A549 (cell line): Measurements from ENCODE around the gene OPA1. TPM values are rescaled to one million over a fixed set of nuclear protein-coding genes. Genes with fewer than 3 reads are reported as not detected.
"Not testable (repeated sequence)": the region's sequence is repeated elsewhere in the genome, so short reads cannot be mapped to it uniquely, and the experiment has no call there.

Experiments
- ATAC-seq, 2 experiments: fragments of 200-7000 bp in 1 of 2; fragments of >200 bp in 1 of 2; cut with Nextera tagmentation in 1 of 2; cut with Tn5 transposase in 1 of 2; 3 replicates each; pipeline versions ENCODE4 v1.8.0 to v1.9.1; 2018 to 2020; ENCODE audit warnings: mild to moderate bottlenecking in 1 of 2, moderate library complexity in 1 of 2
- CTCF ChIA-PET: fragments of 300-600 bp; sonication (Branson Sonifier 250); formaldehyde crosslinking; extraction: SDS; loops from one replicate; lab custom pipeline; 2021; ENCODE audit warnings: antibody characterized with exemption, inconsistent platforms; lab: Yijun Ruan, JAX
- POLR2A ChIA-PET: fragments of 350-600 bp; formaldehyde crosslinking; extraction: SDS; loops from one replicate; lab custom pipeline; 2021; ENCODE audit warnings: antibody characterized with exemption, inconsistent platforms; lab: Yijun Ruan, JAX
- DNase-seq, 2 experiments: peaks; one replicate each; pipeline versions ENCODE4 v3.0.0 to v3.0.0-alpha.2; 2011 to 2016; ENCODE audit warnings: low read depth in 1 of 2, low spot score in 1 of 2
- FAIRE-seq: peaks from 2 replicates; lab custom pipeline; 2011; peaks lifted over from hg19 to GRCh38; lab: Jason Lieb, UNC
- H3K27ac ChIP-seq, 2 experiments: fragments of >200 bp; sonication (Bioruptor Twin); formaldehyde crosslinking; 3 replicates each; pipeline ENCODE4 v1.5.1; 2016 to 2017
- H3K4me1 ChIP-seq: fragments of >200 bp; sonication (Bioruptor Twin); formaldehyde crosslinking; 3 replicates; pipeline ENCODE4 v1.6.1; 2016
- H3K4me2 ChIP-seq: fragments of >200 bp; sonication (Bioruptor Twin); formaldehyde crosslinking; 3 replicates; pipeline ENCODE4 v1.6.1; 2016
- H3K4me3 ChIP-seq: fragments of >200 bp; sonication (Bioruptor Twin); formaldehyde crosslinking; 3 replicates; pipeline ENCODE4 v1.5.1; 2016
- H3K9me3 ChIP-seq: fragments of >200 bp; sonication (Bioruptor Twin); formaldehyde crosslinking; 3 replicates; pipeline ENCODE4 v1.6.1; 2016
- CBX2 ChIP-seq: fragments of 200-600 bp; sonication (generic); IDR thresholded peaks from 2 replicates; pipeline ENCODE4 v1.6.1; 2016; ENCODE audit warnings: low read depth, mild to moderate bottlenecking, borderline replicate concordance
- CTCF ChIP-seq: fragments of >200 bp; sonication (Bioruptor Twin); formaldehyde crosslinking; IDR thresholded peaks from 3 replicates; pipeline ENCODE4 v1.5.1; 2016
- EP300 ChIP-seq, 2 experiments: fragments of >200 bp; sonication (Bioruptor Twin); formaldehyde crosslinking; IDR thresholded peaks; 2 replicates in 1 of 2; 3 replicates in 1 of 2; pipeline ENCODE4 v1.6.1; 2016 to 2017
- HOXB13 ChIP-seq: fragments of 250-450 bp; sonication (Bioruptor Pico); IDR thresholded peaks from 2 replicates; pipeline ENCODE4 v1.5.0; 2020; ENCODE audit warnings: low read depth, mild to moderate bottlenecking, moderate library complexity
- JUNB ChIP-seq: fragments of >200 bp; sonication (Bioruptor Twin); formaldehyde crosslinking; IDR thresholded peaks from 2 replicates; pipeline ENCODE4 v1.6.1; 2016
- NFE2L2 ChIP-seq: fragments of 150-350 bp; conservative IDR thresholded peaks from 2 replicates; pipeline ENCODE4 v1.6.1; 2014; ENCODE audit warnings: low read length
- NPAS2 ChIP-seq: fragments of 250-450 bp; sonication (Bioruptor Pico); IDR thresholded peaks from 2 replicates; pipeline ENCODE4 v1.8.0; 2022; ENCODE audit warnings: mild to moderate bottlenecking, moderate library complexity, borderline replicate concordance
- ZC3H11A ChIP-seq: fragments of 450-650 bp; IDR thresholded peaks from 2 replicates; pipeline ENCODE4 v1.6.1; 2014; ENCODE audit warnings: antibody characterized with exemption, mild to moderate bottlenecking
- ZSCAN20 ChIP-seq: fragments of 250-450 bp; sonication (Bioruptor Pico); IDR thresholded peaks from 2 replicates; pipeline ENCODE4 v1.8.0; 2022; ENCODE audit warnings: mild to moderate bottlenecking, moderate library complexity
- WGBS: methylation state at CpG from one replicate; pipeline ENCODE4 v1.1.6; 2017; ENCODE audit errors: missing lambda C conversion rate; 5-methylcytosine and 5-hydroxymethylcytosine counted together
- polyA plus RNA-seq, 4 experiments: library from polyadenylated mRNA; depleted of rRNA in 3 of 4; stranded (reverse); fragments of >200 nt; fragmentation: RNase III in 1 of 4; extraction: RNeasy Plus Mini Kit Qiagen cat#74134 plus additional on column Dnase treatment in 1 of 4; gene quantifications; 2 replicates in 3 of 4; 3 replicates in 1 of 4; pipeline ENCODE4 v1.2.3, GENCODE V29; 2011 to 2017
- TF ChIP-seq, protein P1 (sequence below): fragments of 250-450 bp; sonication (Bioruptor Pico); IDR thresholded peaks from 2 replicates; pipeline ENCODE4 v1.5.0; 2021; ENCODE audit warnings: mild to moderate bottlenecking, moderate library complexity, borderline replicate concordance

The OPA1 gene
- polyA plus RNA-seq, 2 of the 4 experiments (the other 2 are of a cell fraction): 31.7 to 54.4 TPM

DNA sequence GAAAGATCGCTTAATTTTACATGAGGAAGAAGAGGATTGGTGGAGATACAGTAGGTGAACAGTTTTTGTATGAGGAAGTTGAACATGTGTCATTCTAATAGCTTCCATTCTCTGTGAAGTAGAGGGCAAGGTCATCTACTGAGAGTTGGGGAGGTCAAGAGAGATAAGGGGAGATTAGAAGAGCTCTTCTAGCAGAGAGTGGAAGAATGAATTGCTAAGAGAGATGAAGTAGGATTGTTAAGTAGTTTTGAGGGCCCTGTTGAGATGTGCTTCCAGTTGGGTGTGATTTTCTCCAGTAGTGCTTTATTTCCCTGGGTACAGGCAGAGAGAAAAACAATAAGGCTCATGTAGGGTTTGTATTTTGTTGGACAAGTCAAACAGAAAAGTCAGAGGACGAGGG, 5.2 kb downstream of the OPA1 start:
- ATAC-seq (no peak), DNase-seq (no peak), FAIRE-seq (no peak)
- ChIA-PET CTCF (no interaction called here), POLR2A (no interaction called here)
- Histone ChIP-seq H3K27ac (no peak overlapping the region), H3K9me3 (no peaks in the 10 kb centered on the region), H3K4me2 (no peak overlapping the region), H3K4me3 (no peak overlapping the region), H3K4me1 (peaks cover 12% of the 10 kb centered on the region)
- whole genome bisulfite sequencing: 91% methylated on average over 2 of the region's 2 CpGs
- TF ChIP-seq NFE2L2 (no peak), EP300 (IDR thresholded peaks at IDR 0.05) (no peak), ZSCAN20 (CRISPR knock-in tag) (no peak), HOXB13 (CRISPR knock-in tag) (no peak), CBX2 (no peak), NPAS2 (CRISPR knock-in tag) (no peak)
- TF ChIP-seq, protein P1, sequence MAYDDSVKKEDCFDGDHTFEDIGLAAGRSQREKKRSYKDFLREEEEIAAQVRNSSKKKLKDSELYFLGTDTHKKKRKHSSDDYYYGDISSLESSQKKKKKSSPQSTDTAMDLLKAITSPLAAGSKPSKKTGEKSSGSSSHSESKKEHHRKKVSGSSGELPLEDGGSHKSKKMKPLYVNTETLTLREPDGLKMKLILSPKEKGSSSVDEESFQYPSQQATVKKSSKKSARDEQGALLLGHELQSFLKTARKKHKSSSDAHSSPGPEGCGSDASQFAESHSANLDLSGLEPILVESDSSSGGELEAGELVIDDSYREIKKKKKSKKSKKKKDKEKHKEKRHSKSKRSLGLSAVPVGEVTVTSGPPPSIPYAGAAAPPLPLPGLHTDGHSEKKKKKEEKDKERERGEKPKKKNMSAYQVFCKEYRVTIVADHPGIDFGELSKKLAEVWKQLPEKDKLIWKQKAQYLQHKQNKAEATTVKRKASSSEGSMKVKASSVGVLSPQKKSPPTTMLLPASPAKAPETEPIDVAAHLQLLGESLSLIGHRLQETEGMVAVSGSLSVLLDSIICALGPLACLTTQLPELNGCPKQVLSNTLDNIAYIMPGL (CRISPR knock-in tag): no peak

DNA sequence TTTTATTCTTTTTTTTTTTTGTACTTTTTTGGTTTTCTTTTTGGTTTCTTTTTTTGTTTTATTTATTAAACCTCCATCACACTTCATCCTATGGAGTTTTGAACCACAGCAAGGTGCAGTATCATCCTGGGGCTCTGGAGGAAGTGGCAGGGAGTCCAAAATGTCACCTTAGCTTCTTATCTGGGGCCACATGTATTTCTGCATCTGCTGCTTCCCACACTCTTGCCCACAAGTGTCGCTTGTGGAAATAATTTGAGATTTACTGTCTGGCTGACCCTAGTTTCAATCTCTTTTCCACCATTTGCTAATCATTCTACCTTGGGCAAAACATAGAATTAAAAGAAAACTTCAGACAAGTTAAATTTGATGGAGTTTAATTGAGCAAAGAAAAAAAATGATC, 6.4 kb downstream of the OPA1 start:
- Histone ChIP-seq H3K4me3 (no peak overlapping the region), H3K27ac (no peak overlapping the region), H3K4me2 (no peak overlapping the region), H3K4me1 (peaks cover 10% of the 10 kb centered on the region), H3K9me3 (no peaks in the 10 kb centered on the region)
- FAIRE-seq (no peak), ATAC-seq (no peak), DNase-seq (no peak)
- ChIA-PET POLR2A (no interaction called here), CTCF (no interaction called here)
- WGBS: 95% methylated on average over 1 of the region's 1 CpG
- no peak for TF ChIP-seq JUNB

GRCh38 chr3:193605876-193606275, 12.9 kb downstream of the OPA1 start:
- ChIA-PET CTCF (interaction anchor here (0.6 kb wide), 1 partner anchor 621 kb away, joined by 3 read pairs; no protein-coding TSS in a partner anchor), POLR2A (no interaction called here)
- FAIRE-seq: no peak
- peak; percentile 44 to 71 for DNase-seq
- Histone ChIP-seq H3K27ac (no peak overlapping the region), H3K9me3 (no peaks in the 10 kb centered on the region; the same call in 2 of the 3 replicates), H3K4me1 (no peaks in the 10 kb centered on the region), H3K4me3 (no peak overlapping the region), H3K4me2 (no peak overlapping the region)
- peak; percentile 89 to 96 for ATAC-seq
- WGBS: 17% methylated on average over 2 of the region's 2 CpGs
- no peak for TF ChIP-seq ZC3H11A
- peak; percentile 69 for TF ChIP-seq CTCF

GRCh38 chr3:193606892-193607291, 13.9 kb downstream of the OPA1 start:
- H3K4me1 ChIP-seq, H3K4me3 ChIP-seq, ATAC-seq, FAIRE-seq, POLR2A ChIA-PET, H3K27ac ChIP-seq, DNase-seq, CTCF ChIA-PET, H3K9me3 ChIP-seq, H3K4me2 ChIP-seq: not testable (repeated sequence)

DNA sequence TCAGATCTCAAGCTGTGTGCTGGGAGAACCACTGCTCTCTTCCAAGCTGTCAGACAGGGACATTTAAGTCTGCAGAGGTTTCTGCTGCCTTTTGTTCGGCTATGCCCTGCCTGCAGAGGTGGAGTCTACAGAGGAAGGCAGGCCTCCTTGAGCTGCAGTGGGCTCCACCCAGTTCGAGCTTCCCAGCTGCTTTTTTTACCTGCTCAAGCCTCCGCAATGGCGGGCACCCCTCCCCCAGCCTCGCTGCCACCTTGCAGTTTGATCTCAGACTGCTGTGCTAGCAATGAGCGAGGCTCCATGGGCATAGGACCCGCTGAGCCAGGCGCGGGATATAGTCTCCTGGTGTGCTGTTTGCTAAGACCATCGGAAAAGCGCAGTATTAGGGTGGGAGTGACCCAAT, 17.5 kb downstream of the OPA1 start:
- FAIRE-seq, H3K4me3 ChIP-seq, H3K4me2 ChIP-seq, CTCF ChIA-PET, H3K9me3 ChIP-seq, ATAC-seq, H3K4me1 ChIP-seq, H3K27ac ChIP-seq, DNase-seq, POLR2A ChIA-PET: not testable (repeated sequence)
- 82% methylated on average over 5 of the region's 11 CpGs for WGBS
